NCI-H774 (cell line): ENCODE data around the gene DNAI2.
A peak's percentile ranks its signal among the peaks of the same experiment; 100 is the strongest.

Experiments
- DNase-seq: peaks from one replicate; lab custom pipeline; 2025; lab: John Stamatoyannopoulos, UW

The DNAI2 gene

GRCh38 chr17:74274060-74274708 lies at the start of gene DNAI2:
Gene DNAI2 (plus strand): TSS chr17:74274234. CDS start chr17:74281818, 7,584 bp downstream.
- peak; percentile 61 for DNase-seq

GRCh38 chr17:74224959-74225725 lies 48.9 kb upstream of the DNAI2 start:
- DNase-seq, result no peak

- DNase-seq, result no peak
Observed at GRCh38 chr17:74226252-74226651, 47.8 kb upstream of the DNAI2 start.

GRCh38 chr17:74227271-74228080 lies 46.6 kb upstream of the DNAI2 start:
- DNase-seq, result no peak

- no peak for DNase-seq
Observed at GRCh38 chr17:74228306-74228978, 45.6 kb upstream of the DNAI2 start.

- DNase-seq, result no peak
Observed at GRCh38 chr17:74230896-74231295, 43.1 kb upstream of the DNAI2 start.

GRCh38 chr17:74231928-74232907 lies 41.8 kb upstream of the DNAI2 start:
- no peak for DNase-seq

- no peak for DNase-seq
Observed at GRCh38 chr17:74233937-74234336, 40.1 kb upstream of the DNAI2 start.

GRCh38 chr17:74234486-74234885 lies 39.5 kb upstream of the DNAI2 start:
- no peak for DNase-seq

GRCh38 chr17:74235040-74235581 lies 38.9 kb upstream of the DNAI2 start:
- no peak for DNase-seq

GRCh38 chr17:74235911-74236371 lies 38.1 kb upstream of the DNAI2 start:
- no peak for DNase-seq

GRCh38 chr17:74237321-74237720 lies 36.7 kb upstream of the DNAI2 start:
- no peak for DNase-seq

- DNase-seq, result no peak
Observed at GRCh38 chr17:74239172-74239571, 34.9 kb upstream of the DNAI2 start.

GRCh38 chr17:74240618-74241205 lies 33.3 kb upstream of the DNAI2 start:
- DNase-seq, result no peak

- DNase-seq, result no peak
Observed at GRCh38 chr17:74241431-74241830, 32.6 kb upstream of the DNAI2 start.

- no peak for DNase-seq
Observed at GRCh38 chr17:74241847-74242246, 32.2 kb upstream of the DNAI2 start.

GRCh38 chr17:74243013-74243755 lies 30.9 kb upstream of the DNAI2 start:
- DNase-seq, result no peak

- no peak for DNase-seq
Observed at GRCh38 chr17:74244128-74244527, 29.9 kb upstream of the DNAI2 start.

- DNase-seq, result no peak
Observed at GRCh38 chr17:74244548-74244947, 29.5 kb upstream of the DNAI2 start.
